Trophoblast cell (in vitro differentiated cells and primary cell): ENCODE results near the gene OR4K14.

Experiments used
- DNase-seq, 2 donors: peaks; one replicate each; pipeline ENCODE4 v3.0.0-alpha.2; 2016
- H2AFZ ChIP-seq: 2 replicates; pipeline ENCODE4 v1.6.1; 2013; ENCODE audit warnings: low read length, moderate library complexity, mild to moderate bottlenecking; ENCODE audit not compliant: insufficient read depth, poor library complexity
- H2AK5ac ChIP-seq: 2 replicates; pipeline ENCODE4 v1.6.1; 2013; ENCODE audit warnings: mild to moderate bottlenecking, low read length
- H2BK120ac ChIP-seq: 2 replicates; pipeline ENCODE4 v1.6.1; 2013; ENCODE audit warnings: low read length, mild to moderate bottlenecking, moderate library complexity; ENCODE audit not compliant: insufficient read depth, poor library complexity
- H2BK12ac ChIP-seq: 2 replicates; pipeline ENCODE4 v1.6.1; 2013; ENCODE audit warnings: mild to moderate bottlenecking, low read length, moderate library complexity
- H2BK5ac ChIP-seq: 2 replicates; pipeline ENCODE4 v1.6.1; 2013; ENCODE audit warnings: low read length, low read depth, moderate library complexity, mild to moderate bottlenecking; ENCODE audit not compliant: poor library complexity
- H3K14ac ChIP-seq: 2 replicates; pipeline ENCODE4 v1.6.1; 2013; ENCODE audit warnings: mild to moderate bottlenecking, low read length
- H3K18ac ChIP-seq: 2 replicates; pipeline ENCODE4 v1.6.1; 2013; ENCODE audit warnings: mild to moderate bottlenecking, low read length
- H3K23ac ChIP-seq: 2 replicates; pipeline ENCODE4 v1.6.1; 2013; ENCODE audit warnings: low read length
- H3K27ac ChIP-seq: 2 replicates; pipeline ENCODE4 v1.5.1; 2013; ENCODE audit warnings: low read depth, mild to moderate bottlenecking, inconsistent platforms, low read length, moderate library complexity
- H3K27me3 ChIP-seq: 2 replicates; pipeline ENCODE4 v1.6.1; 2013; ENCODE audit warnings: inconsistent platforms, mild to moderate bottlenecking, low read length, moderate library complexity; ENCODE audit not compliant: insufficient read depth
- H3K36me3 ChIP-seq, 2 experiments: 1 replicate in 1 of 2; 2 replicates in 1 of 2; pipeline ENCODE4 v1.6.1; 2013; ENCODE audit warnings: low read length in 2 of 2, mild to moderate bottlenecking in 2 of 2, moderate library complexity in 1 of 2; ENCODE audit not compliant: insufficient read depth in 2 of 2, control insufficient read depth in 1 of 2
- H3K4ac ChIP-seq: 2 replicates; pipeline ENCODE4 v1.6.1; 2013; ENCODE audit warnings: low read depth, mild to moderate bottlenecking, low read length, moderate library complexity
- H3K4me1 ChIP-seq, 2 experiments: 1 replicate in 1 of 2; 2 replicates in 1 of 2; pipeline ENCODE4 v1.6.1; 2013; ENCODE audit warnings: low read length in 2 of 2, mild to moderate bottlenecking in 2 of 2, moderate library complexity in 1 of 2; ENCODE audit not compliant: insufficient read depth in 2 of 2, control insufficient read depth in 1 of 2
- H3K4me2 ChIP-seq: 2 replicates; pipeline ENCODE4 v1.6.1; 2013; ENCODE audit warnings: inconsistent platforms, mild to moderate bottlenecking, low read length, moderate library complexity
- H3K4me3 ChIP-seq: 2 replicates; pipeline ENCODE4 v1.5.1; 2013; ENCODE audit warnings: mild to moderate bottlenecking, low read depth, low read length, inconsistent platforms
- H3K79me1 ChIP-seq: one replicate; pipeline ENCODE4 v1.6.1; 2013; ENCODE audit warnings: low read length
- H3K79me2 ChIP-seq: 2 replicates; pipeline ENCODE4 v1.6.1; 2013; ENCODE audit warnings: low read length, mild to moderate bottlenecking; ENCODE audit not compliant: control insufficient read depth, insufficient read depth, poor library complexity
- H3K9ac ChIP-seq: 2 replicates; pipeline ENCODE4 v1.6.1; 2013; ENCODE audit warnings: mild to moderate bottlenecking, low read length
- H3K9me3 ChIP-seq: 2 replicates; pipeline ENCODE4 v1.6.1; 2013; ENCODE audit warnings: low read depth, mild to moderate bottlenecking, control low read depth, inconsistent platforms, low read length; ENCODE audit not compliant: insufficient read depth
- H4K12ac ChIP-seq: 2 replicates; pipeline ENCODE4 v1.6.1; 2013; ENCODE audit warnings: low read depth, mild to moderate bottlenecking, low read length, moderate library complexity
- H4K8ac ChIP-seq: 2 replicates; pipeline ENCODE4 v1.6.1; 2013; ENCODE audit warnings: low read depth, mild to moderate bottlenecking, low read length, moderate library complexity
- H4K91ac ChIP-seq: one replicate; pipeline ENCODE4 v1.6.1; 2013; ENCODE audit warnings: low read depth, mild to moderate bottlenecking, low read length, moderate library complexity
- WGBS: extraction: QIAGEN DNeasy Blood & Tissue Kit; methylation state at CpG from one replicate; pipeline ENCODE4 v1.1.7; 2013; ENCODE audit warnings: missing lambda C conversion rate; ENCODE audit not compliant: insufficient read length, insufficient coverage; ENCODE audit errors: extremely low coverage; 5-methylcytosine and 5-hydroxymethylcytosine counted together

The OR4K14 gene

DNA sequence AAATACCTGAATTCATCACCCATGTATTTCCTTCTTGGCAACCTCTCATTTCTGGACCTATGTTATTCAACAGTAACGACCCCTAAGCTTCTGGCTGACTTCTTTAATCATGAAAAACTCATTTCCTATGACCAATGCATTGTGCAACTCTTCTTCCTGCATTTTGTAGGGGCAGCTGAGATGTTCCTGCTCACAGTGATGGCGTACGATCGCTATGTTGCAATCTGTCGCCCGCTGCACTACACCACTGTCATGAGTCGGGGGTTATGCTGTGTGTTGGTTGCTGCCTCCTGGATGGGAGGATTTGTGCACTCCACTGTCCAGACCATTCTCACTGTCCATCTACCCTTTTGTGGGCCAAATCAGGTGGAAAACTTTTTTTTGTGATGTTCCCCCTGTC is 16.8 kb downstream of the OR4K14 start:
- Histone ChIP-seq H3K9me3 (peaks cover 8% of the 10 kb centered on the region), H3K4me2 (no peak overlapping the region), H4K12ac (no peak overlapping the region), H2AK5ac (no peak overlapping the region), H2BK5ac (no peak overlapping the region), H3K18ac (no peak overlapping the region), H2AFZ (no peak overlapping the region), H2BK12ac (no peak overlapping the region), H3K4me3 (no peak overlapping the region), H4K91ac (no peak overlapping the region), H3K23ac (no peak overlapping the region), H3K27me3 (no peaks in the 10 kb centered on the region), H3K4ac (no peak overlapping the region), H4K8ac (no peak overlapping the region), H3K79me1 (no peaks in the 10 kb centered on the region), H2BK120ac (no peak overlapping the region), H3K27ac (no peak overlapping the region), H3K9ac (no peak overlapping the region), H3K36me3 (no peaks in the 10 kb centered on the region), H3K79me2 (no peaks in the 10 kb centered on the region), H3K4me1 (no peaks in the 10 kb centered on the region), H3K14ac (no peak overlapping the region)
- WGBS, result no CpG with 5 or more reads among the region's 7 CpGs
- DNase-seq, result no peak

GRCh38 chr14:20001863-20002262 is 17.2 kb downstream of the OR4K14 start, which contains the start of gene OR4Q2:
OR4Q2 (plus strand) TSS chr14:20002163.
- no peaks in the 10 kb centered on the region for H3K36me3 ChIP-seq
- no peak within 1 kb of the TSS for H3K4ac ChIP-seq
- DNase-seq, result no peak
- no peak within 1 kb of the TSS for H3K18ac ChIP-seq
- H2BK5ac ChIP-seq, result no peak within 1 kb of the TSS
- no peak within 1 kb of the TSS for H3K14ac ChIP-seq
- no peak within 1 kb of the TSS for H3K9ac ChIP-seq
- peaks cover 7% of the 10 kb centered on the region for H3K9me3 ChIP-seq
- no peak within 1 kb of the TSS for H4K91ac ChIP-seq
- H4K12ac ChIP-seq, result no peak within 1 kb of the TSS
- no peaks in the 10 kb centered on the region for H3K27me3 ChIP-seq
- no peak within 1 kb of the TSS for H3K27ac ChIP-seq
- H2AFZ ChIP-seq, result no peak within 1 kb of the TSS
- H2BK120ac ChIP-seq, result no peak within 1 kb of the TSS
- no peak within 1 kb of the TSS for H2AK5ac ChIP-seq
- no peak within 1 kb of the TSS for H3K23ac ChIP-seq
- H3K4me3 ChIP-seq, result no peak within 1 kb of the TSS
- no peak within 1 kb of the TSS for H4K8ac ChIP-seq
- H3K4me1 ChIP-seq, result no peaks in the 10 kb centered on the region
- no peak within 1 kb of the TSS for H3K4me2 ChIP-seq
- no peaks in the 10 kb centered on the region for H3K79me2 ChIP-seq
- no peaks in the 10 kb centered on the region for H3K79me1 ChIP-seq
- no peak within 1 kb of the TSS for H2BK12ac ChIP-seq

DNA sequence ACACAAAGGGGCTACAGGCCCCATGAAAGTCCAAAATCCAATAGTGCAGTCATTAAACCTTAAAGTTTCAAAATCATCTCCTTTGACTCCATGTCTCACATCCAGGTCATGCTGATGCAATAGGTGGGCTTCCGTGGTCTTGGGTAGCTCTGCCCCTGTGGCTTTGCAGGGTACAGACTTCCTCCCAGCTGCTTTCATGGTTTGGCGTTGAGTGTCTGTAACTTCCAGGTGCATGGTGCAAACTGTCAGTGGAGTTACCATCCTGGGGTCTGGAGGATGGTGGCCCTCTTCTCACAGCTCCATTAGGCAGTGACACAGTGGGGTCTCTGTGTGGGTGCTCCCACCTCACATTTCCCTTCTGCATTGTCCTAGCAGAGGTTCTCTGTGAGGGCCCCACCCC is 25.7 kb downstream of the OR4K14 start:
- no peak overlapping the region for H4K8ac ChIP-seq
- no CpG with 5 or more reads among the region's 2 CpGs for WGBS
- no peak overlapping the region for H3K27ac ChIP-seq

GRCh38 chr14:19975291-19975690 is 43.8 kb downstream of the OR4K14 start, which contains the start of gene OR4K15:
OR4K15 (plus strand) TSS chr14:19975591; CDS start chr14:19975591, 0 bp downstream.
- Histone ChIP-seq H3K27me3 (no peaks in the 10 kb centered on the region), H3K79me1 (no peaks in the 10 kb centered on the region), H2BK5ac (no peak within 1 kb of the TSS), H3K23ac (no peak within 1 kb of the TSS), H4K91ac (no peak within 1 kb of the TSS), H4K12ac (no peak within 1 kb of the TSS), H3K79me2 (no peaks in the 10 kb centered on the region), H3K9me3 (peaks cover 2% of the 10 kb centered on the region), H2BK120ac (no peak within 1 kb of the TSS), H3K36me3 (no peaks in the 10 kb centered on the region), H3K14ac (no peak within 1 kb of the TSS), H2AK5ac (no peak within 1 kb of the TSS), H2AFZ (no peak within 1 kb of the TSS), H3K18ac (no peak within 1 kb of the TSS), H4K8ac (no peak within 1 kb of the TSS), H3K4me1 (no peaks in the 10 kb centered on the region), H3K4me3 (no peak within 1 kb of the TSS), H3K4me2 (no peak within 1 kb of the TSS), H3K27ac (no peak within 1 kb of the TSS), H2BK12ac (no peak within 1 kb of the TSS), H3K4ac (no peak within 1 kb of the TSS), H3K9ac (no peak within 1 kb of the TSS)
- no CpG with 5 or more reads among the region's 3 CpGs for WGBS
- DNase-seq, result no peak

More for the DNA sequence above, 25.7 kb downstream of the OR4K14 start:
- no peak overlapping the region for H2BK12ac ChIP-seq
- no peak overlapping the region for H3K23ac ChIP-seq
- H2AK5ac ChIP-seq, result no peak overlapping the region
- no peak overlapping the region for H3K4me3 ChIP-seq
- no peaks in the 10 kb centered on the region for H3K27me3 ChIP-seq
- H2AFZ ChIP-seq, result no peak overlapping the region
- H3K36me3 ChIP-seq, result no peaks in the 10 kb centered on the region
- H4K12ac ChIP-seq, result no peak overlapping the region
- H3K4me2 ChIP-seq, result no peak overlapping the region
- H3K9ac ChIP-seq, result no peak overlapping the region
- no peaks in the 10 kb centered on the region for H3K79me2 ChIP-seq
- H4K91ac ChIP-seq, result no peak overlapping the region
- peaks cover 5% of the 10 kb centered on the region for H3K9me3 ChIP-seq
- no peak overlapping the region for H2BK120ac ChIP-seq
- H3K14ac ChIP-seq, result no peak overlapping the region
- no peaks in the 10 kb centered on the region for H3K4me1 ChIP-seq
- no peaks in the 10 kb centered on the region for H3K79me1 ChIP-seq
- H3K18ac ChIP-seq, result no peak overlapping the region
- DNase-seq, result no peak
- no peak overlapping the region for H3K4ac ChIP-seq
- no peak overlapping the region for H2BK5ac ChIP-seq
